HEK293T (cell line): ENCODE data around the gene GRM5.
"Not testable (repeated sequence)": the region's sequence is repeated elsewhere in the genome, so short reads cannot be mapped to it uniquely, and the experiment has no call there.

ENCODE experiments used
- BHLHE40 ChIP-seq: fragments of 450-650 bp; IDR thresholded peaks from 2 replicates; pipeline ENCODE4 v1.6.1; 2016; ENCODE audit warnings: mild to moderate bottlenecking, moderate library complexity, borderline replicate concordance
- FOXA1 ChIP-seq: fragments of 450-650 bp; IDR thresholded peaks from 2 replicates; pipeline ENCODE4 v1.6.1; 2016; ENCODE audit warnings: mild to moderate bottlenecking
- FOXK2 ChIP-seq: fragments of 450-650 bp; IDR thresholded peaks from 2 replicates; pipeline ENCODE4 v1.6.1; 2016; ENCODE audit warnings: mild to moderate bottlenecking
- FOXM1 ChIP-seq: fragments of 450-650 bp; IDR thresholded peaks from 2 replicates; pipeline ENCODE4 v1.6.1; 2017; ENCODE audit warnings: mild to moderate bottlenecking, borderline replicate concordance
- SP1 ChIP-seq: fragments of 450-650 bp; IDR thresholded peaks from 2 replicates; pipeline ENCODE4 v1.6.1; 2017
- SUZ12 ChIP-seq: fragments of 450-650 bp; IDR thresholded peaks from 2 replicates; pipeline ENCODE4 v1.6.1; 2016; ENCODE audit warnings: mild to moderate bottlenecking
- ZNF384 ChIP-seq: fragments of 450-650 bp; IDR thresholded peaks from 2 replicates; pipeline ENCODE4 v1.6.1; 2016

DNA sequence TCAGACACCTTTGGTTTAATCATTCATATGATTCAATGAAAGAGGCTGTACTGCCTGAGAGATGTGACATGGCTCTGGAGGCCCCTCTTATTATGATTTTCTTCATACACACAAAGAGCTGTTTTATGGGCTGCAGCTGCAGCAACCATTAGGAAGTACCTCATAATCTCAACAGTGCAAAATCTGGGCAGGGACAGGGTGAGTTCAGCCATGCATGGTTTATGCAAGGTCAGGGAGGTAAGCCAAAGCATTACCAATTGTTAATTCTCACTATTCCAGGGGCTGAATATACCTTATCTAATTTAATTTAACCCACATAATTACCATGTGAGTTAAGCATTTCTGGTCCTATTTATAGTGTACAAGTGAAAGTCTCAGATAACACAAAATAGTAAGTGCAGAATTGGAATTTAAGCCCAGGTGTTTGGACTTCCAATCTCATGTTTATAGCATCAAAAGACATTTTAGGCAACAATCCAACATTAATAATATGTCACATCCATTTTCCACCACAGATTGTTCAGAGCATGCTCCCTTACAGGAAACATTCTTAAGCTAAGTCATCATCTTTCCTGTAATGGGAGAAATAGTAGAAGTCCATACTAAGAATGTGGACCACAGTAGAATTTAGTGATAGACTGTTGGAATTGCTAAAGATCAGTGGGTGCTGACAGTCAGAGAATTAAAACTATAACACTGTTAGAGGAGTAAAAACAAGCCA, 45.8 kb downstream of the GRM5 start:
- not testable (repeated sequence) for TF ChIP-seq BHLHE40, FOXK2, FOXA1, ZNF384, FOXM1, SP1, SUZ12
